GM19351 (cell line): ENCODE results near the gene ANKLE1.

Experiments used
- ATAC-seq: cut with Tn5 transposase; IDR thresholded peaks from one replicate; pipeline ENCODE4 v1.9.1; 2021; ENCODE audit warnings: mild to moderate bottlenecking, moderate library complexity; ENCODE audit not compliant: unreplicated experiment

The ANKLE1 gene

DNA sequence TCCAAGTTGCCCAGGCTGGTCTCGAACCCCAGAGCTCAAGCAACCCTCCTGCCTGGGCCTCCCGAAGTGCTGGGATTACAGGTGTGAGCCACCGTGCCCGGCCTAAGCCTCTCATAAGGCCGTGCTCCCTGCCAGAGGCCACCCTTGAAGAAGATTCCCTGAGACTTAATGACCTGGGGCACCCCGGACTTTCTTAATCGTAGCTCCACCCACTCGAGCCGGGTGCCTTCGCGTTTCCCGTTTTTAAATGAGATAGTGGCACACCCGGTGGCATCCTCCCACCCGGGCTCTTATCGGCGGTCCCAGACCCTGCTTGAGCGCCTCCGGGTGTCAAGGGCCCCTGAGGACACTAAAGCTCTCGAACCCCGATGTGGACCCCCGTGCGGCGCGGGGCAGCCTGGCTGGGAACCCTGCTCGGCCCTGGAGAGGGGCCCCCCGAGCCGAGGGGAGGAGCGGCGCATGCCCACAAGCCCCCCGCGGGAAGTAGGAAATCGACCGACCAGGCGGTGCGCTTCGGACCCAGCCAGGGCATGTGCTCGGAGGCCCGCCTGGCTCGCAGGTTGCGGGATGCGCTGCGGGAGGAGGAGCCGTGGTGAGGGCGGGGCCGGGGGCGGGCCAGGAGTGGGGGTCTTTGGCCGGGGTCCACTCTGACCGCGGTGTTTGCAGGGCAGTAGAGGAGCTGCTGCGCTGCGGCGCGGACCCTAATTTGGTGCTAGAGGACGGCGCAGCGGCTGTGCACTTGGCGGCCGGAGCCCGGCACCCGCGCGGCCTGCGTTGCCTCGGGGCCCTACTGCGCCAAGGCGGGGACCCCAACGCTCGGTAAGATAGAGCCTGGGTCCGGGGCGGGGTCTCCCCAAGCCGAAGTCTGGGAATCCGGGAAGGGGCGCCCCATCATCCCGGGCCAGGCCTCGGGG lies at the start of gene ANKLE1:
TSS of gene ANKLE1 (plus strand) at position 511 of the 914 bp plus-strand sequence. CDS start at position 531, 20 bp downstream.
- ATAC-seq: no peak

DNA sequence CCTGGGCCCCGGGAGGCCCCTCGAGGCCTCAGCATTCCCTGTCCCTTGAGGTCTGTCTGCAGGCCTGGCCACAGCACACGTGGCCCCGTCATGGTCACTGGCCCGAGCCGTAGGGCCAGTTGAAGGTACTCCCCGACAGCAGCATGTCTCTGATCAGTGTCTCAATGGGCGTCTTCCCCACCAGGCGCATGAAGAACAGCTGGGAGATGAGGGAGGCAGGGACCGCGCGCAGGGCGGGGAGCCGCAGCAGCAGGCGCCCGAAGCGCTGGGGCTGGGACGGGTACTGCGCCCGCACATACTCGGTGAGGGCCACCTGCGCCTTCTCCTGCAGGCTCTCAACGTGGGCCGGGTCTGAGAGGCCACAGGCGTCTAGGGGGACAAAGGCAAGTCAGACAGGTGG lies 49.4 kb upstream of the ANKLE1 start:
- no peak for ATAC-seq

DNA sequence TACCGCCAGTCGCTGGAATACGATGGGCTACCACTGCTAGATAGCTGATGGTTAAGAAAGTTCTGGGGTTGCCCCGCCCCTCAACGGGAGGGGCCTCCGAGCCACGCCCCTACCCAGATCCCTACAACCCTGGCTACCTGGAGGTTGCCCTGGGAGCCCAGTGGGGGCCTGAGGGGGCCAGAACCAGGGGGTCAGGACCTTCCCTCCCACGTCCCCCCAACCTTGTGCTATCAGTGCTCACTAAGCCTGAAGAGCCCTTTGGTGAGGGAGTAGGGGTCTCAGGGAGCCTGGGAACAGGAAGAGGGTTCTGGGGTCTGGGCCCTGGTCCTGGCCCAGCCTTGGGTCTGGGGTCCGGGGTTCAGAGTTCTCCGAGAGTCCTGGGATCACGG lies 46.8 kb upstream of the ANKLE1 start:
- no peak for ATAC-seq

DNA sequence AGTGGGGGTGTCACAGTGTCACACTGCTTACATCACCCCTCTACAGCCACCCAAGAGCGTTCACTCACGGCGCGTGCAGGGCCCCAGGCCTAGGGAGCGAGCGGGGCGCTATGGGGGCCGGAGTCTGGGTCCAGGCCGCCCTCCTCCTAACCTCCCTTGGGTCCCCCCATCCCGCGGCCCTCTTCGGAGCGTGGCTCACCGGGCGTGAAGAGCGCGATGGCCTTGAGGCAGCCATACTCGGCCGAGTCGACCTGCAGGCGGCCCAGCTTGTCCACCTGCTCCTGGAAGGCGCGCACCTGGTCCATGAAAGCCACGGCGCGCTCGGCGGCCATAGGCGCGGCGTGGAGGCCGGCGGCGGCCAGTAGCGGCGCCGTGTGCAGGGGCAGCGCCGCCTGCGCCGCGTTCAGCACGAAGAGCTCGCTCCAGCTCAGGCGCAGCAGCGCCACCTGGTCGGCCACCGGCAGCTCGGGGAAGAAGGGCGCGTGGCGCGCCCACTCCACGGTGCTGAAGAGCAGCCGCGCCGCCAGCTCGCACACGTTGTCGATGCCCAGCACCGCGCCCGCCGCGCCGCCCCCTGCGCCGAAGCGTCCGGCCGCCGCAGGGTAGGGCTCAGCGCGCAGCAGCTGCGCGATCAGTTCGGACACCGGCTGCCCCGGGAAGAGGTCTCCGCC lies 46.3 kb upstream of the ANKLE1 start:
- no peak for ATAC-seq

DNA sequence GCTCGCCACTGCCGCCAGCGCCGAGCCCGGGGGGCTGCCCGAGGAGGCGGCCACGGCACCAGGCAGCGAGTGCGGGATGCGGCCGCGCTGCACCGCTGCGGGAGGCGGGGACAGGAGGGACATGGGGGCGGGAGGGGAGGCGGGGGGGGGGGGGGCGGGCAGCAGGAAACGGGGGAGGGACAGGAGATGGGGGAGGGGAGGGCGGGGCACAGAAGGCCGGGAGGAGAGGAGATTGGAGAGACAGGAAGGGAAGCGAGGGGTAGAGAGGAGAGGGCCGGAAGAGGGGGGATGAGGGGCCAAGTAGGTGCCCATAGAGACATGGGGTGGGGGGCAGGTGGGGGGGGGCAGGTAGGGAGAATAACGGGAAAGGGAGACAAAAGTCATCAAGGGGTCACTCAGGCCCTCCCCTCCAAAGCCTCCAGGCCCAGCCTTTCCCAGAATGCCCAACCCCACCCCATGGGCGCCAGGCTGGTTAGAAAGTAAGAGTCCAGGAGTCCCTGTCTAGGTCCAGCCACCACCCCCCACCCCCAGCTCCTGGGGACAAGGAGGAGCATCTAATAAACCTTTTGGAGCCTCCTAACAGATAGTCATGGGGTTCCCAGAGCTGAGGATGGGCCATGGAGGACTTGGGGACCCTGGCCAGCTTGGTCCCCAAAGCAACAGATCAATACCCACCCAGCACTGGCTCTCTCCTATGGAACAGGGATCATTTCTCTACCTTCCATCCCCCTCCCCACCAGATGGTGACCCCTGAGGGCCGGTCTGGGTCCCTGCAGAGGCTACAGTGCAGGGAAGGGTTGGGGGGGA lies 45.5 kb upstream of the ANKLE1 start:
- ATAC-seq: no peak

- ATAC-seq: no peak
Observed at GRCh38 chr19:17236811-17237543, 44.7 kb upstream of the ANKLE1 start.

- no peak for ATAC-seq
Observed at GRCh38 chr19:17237747-17238706, 43.7 kb upstream of the ANKLE1 start.

DNA sequence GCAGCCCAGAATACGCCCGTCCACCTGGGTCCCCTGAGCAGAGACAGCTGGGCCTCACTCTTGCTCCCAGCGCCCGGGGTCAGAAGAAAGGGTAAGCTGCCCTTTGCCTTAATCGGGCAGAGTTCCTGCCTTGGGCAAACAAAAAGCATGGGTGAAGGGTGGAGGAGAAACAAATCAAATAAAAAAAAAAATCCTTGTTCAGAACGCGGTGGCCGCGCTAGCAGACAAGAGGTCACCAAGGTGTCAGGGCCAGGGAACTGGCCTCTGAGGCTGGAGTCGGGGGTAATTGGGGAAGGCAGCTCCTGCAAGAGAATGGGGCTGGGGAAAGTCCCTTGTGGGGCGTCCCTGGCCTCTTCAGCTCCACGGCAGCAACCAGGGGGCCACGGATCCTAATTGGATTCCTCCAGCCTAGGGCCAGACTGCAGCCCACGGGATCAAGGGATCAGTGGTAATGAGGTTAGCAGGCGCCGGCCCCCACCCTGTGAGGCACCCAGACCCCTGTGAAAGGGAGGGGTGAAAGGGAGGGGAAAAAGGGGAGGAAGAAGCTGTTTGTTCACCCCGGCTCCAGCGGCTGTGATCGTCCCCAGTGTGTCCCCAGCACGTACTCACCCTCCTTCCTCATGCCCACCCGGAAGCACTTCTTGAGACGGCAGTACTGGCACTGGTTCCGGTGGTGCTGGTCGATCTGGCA lies 41.5 kb upstream of the ANKLE1 start:
- ATAC-seq: no peak

DNA sequence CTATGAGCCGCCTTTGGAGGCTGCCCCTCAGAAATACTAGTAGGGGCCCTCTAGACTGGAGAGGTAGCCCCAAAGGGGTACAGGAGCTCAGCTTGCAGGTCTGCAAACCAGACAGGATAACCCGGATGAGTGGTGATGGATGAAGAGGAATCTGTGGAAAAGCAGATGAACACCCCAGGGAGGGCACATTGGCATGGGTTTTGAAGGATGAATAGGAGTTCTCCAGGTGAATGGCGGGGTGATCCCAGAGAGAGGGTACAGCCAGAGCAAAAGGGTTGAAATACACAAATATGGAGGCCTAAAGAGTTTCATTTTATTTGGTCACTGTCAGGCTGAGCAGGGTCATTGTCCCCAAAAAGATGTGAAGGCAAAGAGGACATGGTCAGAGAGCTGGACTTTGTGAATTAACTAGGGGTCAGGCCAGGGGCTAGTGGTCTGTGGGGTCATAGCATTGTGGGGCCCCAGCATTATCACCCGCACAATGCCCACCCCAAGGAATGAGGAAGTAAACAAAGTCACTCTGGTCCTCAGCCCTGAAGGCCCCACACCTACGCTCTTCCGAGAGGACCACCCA lies 40.8 kb upstream of the ANKLE1 start:
- ATAC-seq: no peak

- ATAC-seq: no peak
Observed at GRCh38 chr19:17242431-17243208, 39.1 kb upstream of the ANKLE1 start.

GRCh38 chr19:17243211-17243829 lies 38.4 kb upstream of the ANKLE1 start:
- ATAC-seq: no peak

DNA sequence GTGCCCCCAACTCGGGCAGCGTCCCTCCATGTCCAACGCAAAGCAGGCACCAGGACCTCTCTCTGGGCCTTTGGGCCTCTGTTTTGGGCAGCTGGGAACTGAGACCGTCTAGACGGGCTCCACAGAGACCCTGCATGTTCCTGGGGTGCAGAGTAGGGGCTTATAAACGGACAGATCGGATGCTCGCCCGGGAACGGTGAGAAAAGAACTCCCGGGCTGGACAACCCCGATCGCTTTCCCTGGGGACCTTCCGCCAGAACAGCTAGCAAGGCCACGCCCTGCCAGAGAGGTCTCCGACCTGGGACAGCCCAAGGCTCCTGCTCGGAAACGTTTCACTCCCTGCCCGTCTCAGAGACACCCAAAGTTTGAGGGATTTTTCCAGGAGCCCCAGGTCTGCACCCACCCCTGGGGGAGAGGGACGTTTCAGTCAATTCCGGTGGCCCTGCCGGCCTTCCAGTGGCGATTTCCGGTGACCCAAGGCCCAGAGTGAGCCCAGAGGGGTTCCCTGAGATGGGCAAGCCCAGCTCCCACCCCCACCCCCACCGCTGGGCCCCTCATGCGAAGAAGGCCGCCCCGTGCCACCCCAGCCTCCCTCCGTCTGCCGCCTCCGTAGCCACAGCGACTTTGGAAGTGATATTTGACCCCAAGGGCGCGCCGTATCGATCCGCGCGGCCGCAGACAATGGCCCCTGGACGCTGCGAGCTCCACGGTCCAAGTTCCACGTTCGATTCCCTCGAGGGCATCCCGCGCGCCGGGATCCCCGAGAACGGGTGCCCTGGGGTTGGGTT lies 37.7 kb upstream of the ANKLE1 start:
- no peak for ATAC-seq

DNA sequence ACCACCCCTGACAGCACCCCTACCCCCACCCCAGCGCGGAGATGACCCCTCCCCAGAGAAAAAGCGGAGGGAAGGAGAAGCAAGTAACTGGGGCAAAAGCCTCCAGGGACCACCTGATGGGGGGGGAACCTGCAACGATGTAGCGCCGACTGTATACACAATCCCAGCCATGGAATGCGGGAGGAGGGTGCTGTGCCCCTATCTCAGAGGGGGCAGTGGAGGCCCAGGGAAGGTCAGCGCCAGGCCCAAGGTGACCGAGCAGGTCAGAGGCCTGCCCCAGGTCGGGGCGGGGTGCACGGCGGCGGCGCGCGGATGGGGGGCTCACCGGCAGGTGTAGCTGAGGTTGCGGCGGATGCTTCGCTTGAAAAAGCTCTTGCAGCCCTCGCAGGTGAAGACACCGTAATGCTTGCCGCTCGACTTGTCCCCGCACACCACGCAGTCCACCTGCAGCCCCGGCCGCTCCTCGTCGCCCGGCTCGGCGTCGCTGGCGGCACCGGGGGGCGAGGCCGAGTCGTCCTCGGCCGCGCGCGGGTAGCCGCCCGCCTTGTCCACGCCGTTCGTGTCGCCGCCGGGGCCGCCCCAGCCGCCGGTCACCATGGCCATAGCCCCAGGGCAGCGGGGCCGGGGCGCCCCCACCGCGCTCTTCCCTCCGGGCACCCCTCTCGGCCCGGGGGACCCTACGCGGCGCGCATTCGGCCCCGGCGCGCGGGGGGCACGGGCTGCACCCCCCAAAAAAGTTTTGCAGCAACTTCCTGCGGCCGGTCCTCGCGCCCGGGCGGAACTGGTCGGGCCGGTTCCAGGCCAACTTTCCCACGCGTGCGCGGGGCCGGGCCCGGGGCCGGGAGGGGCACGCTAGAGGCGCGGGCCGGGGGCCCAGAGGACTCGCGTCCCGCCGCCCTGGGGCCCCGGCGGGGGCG lies 36.8 kb upstream of the ANKLE1 start:
- no peak for ATAC-seq

DNA sequence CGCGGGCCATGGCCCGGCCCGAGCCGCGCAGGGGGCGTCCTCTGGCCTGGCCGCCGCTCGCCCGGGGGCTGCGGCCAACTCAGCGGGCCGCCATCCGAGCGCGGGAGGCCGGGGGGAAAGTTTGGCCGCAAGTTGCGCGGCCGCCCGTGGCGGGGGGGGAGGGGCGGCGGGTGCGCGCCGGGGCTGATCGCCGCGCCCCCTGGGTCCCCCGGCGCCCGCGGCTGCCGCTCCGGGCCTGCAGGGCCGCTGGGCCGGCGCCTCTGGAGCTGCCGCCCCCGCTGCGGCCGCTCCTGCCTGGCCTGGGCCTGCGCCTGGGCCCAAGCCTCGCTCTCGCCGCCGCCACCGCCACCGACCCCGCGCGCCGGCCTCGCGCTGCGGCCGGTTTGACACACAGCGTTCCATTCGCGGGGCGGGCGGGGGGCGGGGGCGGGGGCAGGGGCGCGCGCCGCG lies 36.1 kb upstream of the ANKLE1 start, which contains the start of gene NR2F6:
TSS of gene NR2F6 (minus strand) at position 385 of the 450 bp plus-strand sequence. CDS start 699 bp downstream, outside the sequence.
- ATAC-seq: no peak

DNA sequence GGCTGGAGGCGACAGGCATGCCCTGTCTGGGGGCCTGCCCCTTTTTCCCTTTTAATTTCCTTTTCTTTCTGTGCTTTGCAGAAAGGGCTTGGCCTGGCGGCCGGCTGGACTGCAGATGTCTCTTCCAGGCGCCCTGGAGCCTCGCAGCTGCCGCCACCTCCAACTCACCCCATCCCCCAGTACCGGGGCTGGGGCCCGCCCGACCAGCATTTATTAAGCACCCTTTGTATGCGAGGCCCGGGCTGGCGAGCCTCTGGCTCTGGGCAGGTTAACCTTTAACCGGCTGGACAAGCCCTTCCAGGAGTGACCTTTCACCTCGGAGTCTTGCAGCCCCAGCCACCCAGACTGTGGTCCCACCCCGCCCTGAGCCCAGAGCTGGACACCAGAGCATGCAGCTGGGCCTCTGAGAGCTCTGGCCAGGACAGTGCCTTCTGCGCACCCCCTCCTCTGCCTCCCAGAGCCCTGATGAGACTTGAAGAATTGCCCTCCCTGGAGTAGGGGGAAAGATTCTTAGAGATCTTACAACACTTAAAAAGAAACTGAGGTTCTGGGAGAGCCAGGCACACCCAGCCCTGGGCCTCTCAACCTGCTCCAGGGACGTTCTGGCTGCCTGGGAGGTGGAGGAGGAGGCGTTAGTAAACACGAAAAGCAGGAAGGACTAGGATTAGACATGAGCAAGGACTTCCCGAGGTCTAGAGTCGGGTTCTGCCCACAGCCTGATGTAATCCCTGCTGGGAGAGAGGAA lies 34.8 kb upstream of the ANKLE1 start:
- no peak for ATAC-seq
